Ovary (tissue), 9 donors: ENCODE measurements around the gene GPR55. TPM values are rescaled to one million over a fixed set of nuclear protein-coding genes. Genes with fewer than 3 reads are reported as not detected.

Experiments
- DNase-seq, 5 donors: peaks; one replicate each; pipeline ENCODE4 v3.0.0-alpha.2; 2019 to 2020
- H3K27ac ChIP-seq, 2 donors: fragments of 200-600 bp; one replicate each; pipeline versions ENCODE4 v1.5.1 to v1.8.0; 2019 to 2022
- H3K27me3 ChIP-seq: fragments of 200-600 bp; one replicate; pipeline ENCODE4 v1.8.0; 2022
- H3K36me3 ChIP-seq: fragments of 200-600 bp; sonication (generic); one replicate; pipeline ENCODE4 v1.5.1; 2019
- H3K4me1 ChIP-seq: one replicate; pipeline ENCODE4 v1.8.1; 2013; ENCODE audit warnings: mild to moderate bottlenecking, moderate library complexity; ENCODE audit not compliant: insufficient read depth
- H3K4me3 ChIP-seq: fragments of 200-600 bp; sonication (generic); one replicate; pipeline ENCODE4 v1.5.1; 2017
- H3K9me3 ChIP-seq, 2 donors: fragments of 200-600 bp in 1 of 2; sonication (generic) in 1 of 2; one replicate each; pipeline versions ENCODE4 v1.5.1 to v1.8.1; 2013 to 2019; ENCODE audit warnings: mild to moderate bottlenecking in 1 of 2, moderate library complexity in 1 of 2
- EP300 ChIP-seq: sonication (generic); formaldehyde crosslinking; IDR thresholded peaks from one replicate; pipeline ENCODE4 v1.6.1; 2017; ENCODE audit warnings: antibody characterized with exemption
- POLR2A ChIP-seq: fragments of 450-650 bp; IDR thresholded peaks from one replicate; pipeline ENCODE4 v1.6.1; 2017; ENCODE audit warnings: antibody characterized with exemption, mild to moderate bottlenecking, moderate library complexity
- WGBS, 3 donors: extraction: QIAGEN DNeasy Blood & Tissue Kit in 1 of 3; methylation state at CpG; one replicate each; pipeline versions ENCODE4 v1.1.5 to v1.1.7; 2013 to 2017; 5-methylcytosine and 5-hydroxymethylcytosine counted together
- intact Hi-C, 4 donors: fragments of 100-400 bp; cut with DNase I; formaldehyde crosslinking; loops; one replicate each; pipeline versions ENCODE4 v1.11.0 to v1.15.1; 2022 to 2023
- polyA plus RNA-seq, 2 donors: library from polyadenylated mRNA; stranded (reverse); fragments of 200-250 nt in 1 of 2; fragments of 350-450 nt in 1 of 2; fragmentation: Illumina TruSeq in 1 of 2; extraction: RNeasy Lipid Tissue Mini Kit (QIAGEN cat#74804) in 1 of 2; gene quantifications; one replicate each; pipeline ENCODE4 v1.2.3, GENCODE V29; 2013 to 2014
- total RNA-seq, 7 donors: library from RNA; depleted of rRNA in 2 of 7; stranded (reverse); fragments of >200 nt in 2 of 7; fragmentation: NEBNext Ultra II Directional in 3 of 7; extraction: Animal tissue kit (Norgen Biotek cat#: 25700) in 3 of 7; gene quantifications; one replicate each; pipeline versions ENCODE4 v1.1.0 to v1.2.4, GENCODE V29; 2016 to 2023
- TF ChIP-seq, protein P1 (sequence below), 3 donors: fragments of 450-650 bp in 2 of 3; fragments of 200-600 bp in 1 of 3; IDR thresholded peaks; one replicate each; pipeline versions ENCODE4 v1.5.1 to v1.8.0; 2016 to 2022; ENCODE audit warnings: antibody characterized with exemption in 3 of 3, mild to moderate bottlenecking in 1 of 3
- donor health status: DM: no; HTN: no; CAD: no; lungs with moderate emphysema.
- donor health status: DM: no; HTN: no; CAD: no.
- donor health status: Bipolar disorder and iron deficiency.
- donor health status: DM: yes; HTN: yes; CAD: no.
- donor health status: DM: no; HTN: no; CAD: no.
- donor health status: DM: yes; HTN: yes; CAD: no.

GPR55 gene
- total and polyA plus RNA-seq, 9 donors: 0.05 to 0.20 (median 0.14) TPM; not detected in 5

GRCh38 chr2:230925879-230926765 lies 1.1 kb upstream of the GPR55 start:
- 83 to 89% (median 85%) methylated on average over 11 of the region's 11 CpGs for WGBS, 3 donors
- Histone ChIP-seq H3K4me3 (no peak overlapping the region), H3K4me1 (no peaks in the 10 kb centered on the region), H3K9me3 (no peaks in the 10 kb centered on the region), H3K36me3 (no peaks in the 10 kb centered on the region), H3K27ac (no peak overlapping the region), H3K27me3 (no peaks in the 10 kb centered on the region)
- intact Hi-C loops: no loop called here
- TF ChIP-seq, protein P1, sequence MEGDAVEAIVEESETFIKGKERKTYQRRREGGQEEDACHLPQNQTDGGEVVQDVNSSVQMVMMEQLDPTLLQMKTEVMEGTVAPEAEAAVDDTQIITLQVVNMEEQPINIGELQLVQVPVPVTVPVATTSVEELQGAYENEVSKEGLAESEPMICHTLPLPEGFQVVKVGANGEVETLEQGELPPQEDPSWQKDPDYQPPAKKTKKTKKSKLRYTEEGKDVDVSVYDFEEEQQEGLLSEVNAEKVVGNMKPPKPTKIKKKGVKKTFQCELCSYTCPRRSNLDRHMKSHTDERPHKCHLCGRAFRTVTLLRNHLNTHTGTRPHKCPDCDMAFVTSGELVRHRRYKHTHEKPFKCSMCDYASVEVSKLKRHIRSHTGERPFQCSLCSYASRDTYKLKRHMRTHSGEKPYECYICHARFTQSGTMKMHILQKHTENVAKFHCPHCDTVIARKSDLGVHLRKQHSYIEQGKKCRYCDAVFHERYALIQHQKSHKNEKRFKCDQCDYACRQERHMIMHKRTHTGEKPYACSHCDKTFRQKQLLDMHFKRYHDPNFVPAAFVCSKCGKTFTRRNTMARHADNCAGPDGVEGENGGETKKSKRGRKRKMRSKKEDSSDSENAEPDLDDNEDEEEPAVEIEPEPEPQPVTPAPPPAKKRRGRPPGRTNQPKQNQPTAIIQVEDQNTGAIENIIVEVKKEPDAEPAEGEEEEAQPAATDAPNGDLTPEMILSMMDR (IDR thresholded peaks at IDR 0.05): no peak
- TF ChIP-seq POLR2A (no peak), EP300 (no peak)
- no peak for DNase-seq

DNA sequence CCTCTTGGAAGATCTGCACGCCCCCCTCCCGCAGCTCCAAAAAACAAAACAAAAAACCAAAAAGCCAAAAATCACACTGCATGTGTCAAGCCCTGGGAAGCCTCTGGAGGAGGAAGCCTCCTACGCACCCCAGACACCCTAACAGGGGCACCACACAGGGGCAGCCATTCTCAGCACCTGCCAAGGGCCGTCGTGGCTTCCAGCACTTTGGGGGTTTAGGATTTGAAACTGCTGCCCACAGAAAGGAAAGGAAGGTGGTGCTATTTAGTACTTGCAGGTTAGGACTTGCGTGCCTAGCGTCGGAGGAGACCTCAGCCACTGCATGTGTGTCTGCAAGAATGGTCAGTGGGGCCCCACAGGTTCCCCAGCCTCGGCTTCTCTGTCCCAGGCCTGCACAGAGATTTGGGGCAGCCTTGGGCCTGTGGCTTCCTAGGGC lies 419 bp upstream of the GPR55 start:
- Histone ChIP-seq H3K27ac (no peak overlapping the region), H3K27me3 (no peaks in the 10 kb centered on the region), H3K36me3 (no peaks in the 10 kb centered on the region), H3K4me3 (no peak overlapping the region), H3K9me3 (no peaks in the 10 kb centered on the region), H3K4me1 (no peaks in the 10 kb centered on the region)
- WGBS, 3 donors: 51 to 57% (median 54%) methylated on average over 9 of the region's 9 CpGs
- DNase-seq: no peak
- intact Hi-C loops: no loop called here
- no peak for TF ChIP-seq EP300
- TF ChIP-seq POLR2A: no peak
- TF ChIP-seq, protein P1 (IDR thresholded peaks at IDR 0.05): no peak

GRCh38 chr2:230924092-230924469 lies 961 bp downstream of the GPR55 start:
- Histone ChIP-seq H3K36me3 (no peaks in the 10 kb centered on the region), H3K4me1 (no peaks in the 10 kb centered on the region), H3K27ac (no peak overlapping the region), H3K27me3 (no peaks in the 10 kb centered on the region), H3K4me3 (no peak overlapping the region), H3K9me3 (no peaks in the 10 kb centered on the region)
- WGBS, 3 donors: 72 to 76% (median 76%) methylated on average over 6 of the region's 6 CpGs
- TF ChIP-seq, protein P1 (IDR thresholded peaks at IDR 0.05): no peak
- TF ChIP-seq POLR2A (no peak), EP300 (no peak)
- intact Hi-C loops: no loop called here
- DNase-seq: peak in 1 of 5 donors; percentile 1

GRCh38 chr2:230922951-230923717 lies 1.9 kb downstream of the GPR55 start:
- Histone ChIP-seq H3K4me1 (no peaks in the 10 kb centered on the region), H3K27ac (no peak overlapping the region), H3K27me3 (no peaks in the 10 kb centered on the region), H3K36me3 (no peaks in the 10 kb centered on the region), H3K4me3 (no peak overlapping the region), H3K9me3 (no peaks in the 10 kb centered on the region)
- TF ChIP-seq EP300: no peak
- TF ChIP-seq POLR2A: no peak
- TF ChIP-seq, protein P1 (IDR thresholded peaks at IDR 0.05): no peak
- peak in 1 of 5 donors; percentile 5 for DNase-seq
- intact Hi-C loops: no loop called here
- WGBS, 3 donors: 87 to 94% (median 88%) methylated on average over 16 of the region's 16 CpGs
